Chondrocyte (in vitro differentiated cells): ENCODE results near the gene EVA1A. TPM values are rescaled to one million over a fixed set of nuclear protein-coding genes. Genes with fewer than 3 reads are reported as not detected.
A peak's percentile ranks its signal among the peaks of the same experiment; 100 is the strongest.

Source experiments
- DNase-seq: peaks from one replicate; pipeline ENCODE4 v3.0.0; 2021; ENCODE audit warnings: mixed read lengths, low spot score
- H3K27ac Mint-ChIP-seq: one replicate; pipeline ENCODE4 v1.8.0; 2021; ENCODE audit warnings: mild to moderate bottlenecking, moderate library complexity, mixed read lengths; ENCODE audit not compliant: unreplicated experiment
- H3K27me3 Mint-ChIP-seq: 2 replicates; pipeline ENCODE4 v1.8.0; 2021; ENCODE audit warnings: low read depth, mixed read lengths
- H3K36me3 Mint-ChIP-seq: 2 replicates; pipeline ENCODE4 v1.8.0; 2021; ENCODE audit warnings: low read depth, mixed read lengths
- H3K4me1 Mint-ChIP-seq: 2 replicates; pipeline ENCODE4 v1.8.0; 2021; ENCODE audit warnings: low read depth, mild to moderate bottlenecking, mixed read lengths
- H3K4me3 Mint-ChIP-seq: one replicate; pipeline ENCODE4 v1.8.0; 2021; ENCODE audit warnings: mild to moderate bottlenecking, moderate library complexity, mixed read lengths; ENCODE audit not compliant: unreplicated experiment
- H3K9me3 Mint-ChIP-seq: 2 replicates; pipeline ENCODE4 v1.8.0; 2021; ENCODE audit warnings: low read depth, mixed read lengths
- total RNA-seq: library from RNA; stranded (reverse); gene quantifications from 3 replicates; pipeline ENCODE4 v1.2.1, GENCODE V29; 2021
- TF ChIP-seq, protein P1 (sequence below): fragments of 200-600 bp; sonication (generic); IDR thresholded peaks from 2 replicates; pipeline ENCODE4 v1.5.0; 2021; ENCODE audit warnings: antibody characterized with exemption, mild to moderate bottlenecking, moderate library complexity

EVA1A gene
- total RNA-seq, 1 donor from 2014 or later: 19.8 TPM

DNA sequence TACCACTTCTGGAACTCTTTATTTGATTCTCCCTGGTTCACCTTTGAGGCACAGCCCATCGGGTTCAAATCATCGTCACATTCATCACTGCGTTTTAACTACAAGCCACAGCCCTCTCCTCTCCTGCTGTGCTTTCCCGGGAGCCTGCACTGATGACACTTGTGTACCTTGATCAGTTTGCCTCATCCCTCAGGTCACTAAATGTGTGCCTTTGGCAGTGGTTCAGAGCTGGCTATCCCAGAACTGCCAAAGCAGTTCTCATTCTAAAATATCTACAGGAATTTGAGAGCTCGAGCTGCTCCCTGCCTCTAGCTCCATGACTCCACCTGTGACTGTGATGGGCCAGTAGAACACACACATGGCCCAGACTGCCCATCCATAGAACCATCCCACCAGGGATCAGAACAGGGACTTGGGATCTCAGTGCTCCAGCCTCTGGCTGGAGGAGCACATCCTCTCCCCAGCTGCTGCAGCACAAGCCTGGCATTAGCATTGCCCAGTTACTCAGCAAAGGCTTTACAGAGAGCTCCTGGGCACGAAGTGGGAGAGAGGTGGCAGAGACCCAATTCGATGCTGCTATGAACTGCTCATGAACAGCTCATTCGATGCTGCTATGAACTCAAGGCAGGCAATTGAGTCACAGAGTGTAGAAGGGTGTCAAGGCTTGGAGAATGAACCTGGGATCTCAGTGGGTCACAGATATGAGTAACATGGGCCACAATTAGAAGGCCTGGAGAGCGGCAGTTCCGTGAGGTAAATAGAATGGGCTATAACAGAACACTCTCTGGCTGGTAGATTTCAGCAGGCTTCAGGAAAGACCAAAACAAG is 41.9 kb downstream of the EVA1A start:
- DNase-seq: no peak
- Mint-ChIP-seq H3K36me3 (peaks cover 36% of the 10 kb centered on the region), H3K4me1 (peaks cover 11% of the 10 kb centered on the region), H3K27me3 (no peaks in the 10 kb centered on the region), H3K27ac (no peak overlapping the region), H3K9me3 (no peaks in the 10 kb centered on the region), H3K4me3 (no peak overlapping the region)
- TF ChIP-seq, protein P1, sequence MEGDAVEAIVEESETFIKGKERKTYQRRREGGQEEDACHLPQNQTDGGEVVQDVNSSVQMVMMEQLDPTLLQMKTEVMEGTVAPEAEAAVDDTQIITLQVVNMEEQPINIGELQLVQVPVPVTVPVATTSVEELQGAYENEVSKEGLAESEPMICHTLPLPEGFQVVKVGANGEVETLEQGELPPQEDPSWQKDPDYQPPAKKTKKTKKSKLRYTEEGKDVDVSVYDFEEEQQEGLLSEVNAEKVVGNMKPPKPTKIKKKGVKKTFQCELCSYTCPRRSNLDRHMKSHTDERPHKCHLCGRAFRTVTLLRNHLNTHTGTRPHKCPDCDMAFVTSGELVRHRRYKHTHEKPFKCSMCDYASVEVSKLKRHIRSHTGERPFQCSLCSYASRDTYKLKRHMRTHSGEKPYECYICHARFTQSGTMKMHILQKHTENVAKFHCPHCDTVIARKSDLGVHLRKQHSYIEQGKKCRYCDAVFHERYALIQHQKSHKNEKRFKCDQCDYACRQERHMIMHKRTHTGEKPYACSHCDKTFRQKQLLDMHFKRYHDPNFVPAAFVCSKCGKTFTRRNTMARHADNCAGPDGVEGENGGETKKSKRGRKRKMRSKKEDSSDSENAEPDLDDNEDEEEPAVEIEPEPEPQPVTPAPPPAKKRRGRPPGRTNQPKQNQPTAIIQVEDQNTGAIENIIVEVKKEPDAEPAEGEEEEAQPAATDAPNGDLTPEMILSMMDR: no peak

DNA sequence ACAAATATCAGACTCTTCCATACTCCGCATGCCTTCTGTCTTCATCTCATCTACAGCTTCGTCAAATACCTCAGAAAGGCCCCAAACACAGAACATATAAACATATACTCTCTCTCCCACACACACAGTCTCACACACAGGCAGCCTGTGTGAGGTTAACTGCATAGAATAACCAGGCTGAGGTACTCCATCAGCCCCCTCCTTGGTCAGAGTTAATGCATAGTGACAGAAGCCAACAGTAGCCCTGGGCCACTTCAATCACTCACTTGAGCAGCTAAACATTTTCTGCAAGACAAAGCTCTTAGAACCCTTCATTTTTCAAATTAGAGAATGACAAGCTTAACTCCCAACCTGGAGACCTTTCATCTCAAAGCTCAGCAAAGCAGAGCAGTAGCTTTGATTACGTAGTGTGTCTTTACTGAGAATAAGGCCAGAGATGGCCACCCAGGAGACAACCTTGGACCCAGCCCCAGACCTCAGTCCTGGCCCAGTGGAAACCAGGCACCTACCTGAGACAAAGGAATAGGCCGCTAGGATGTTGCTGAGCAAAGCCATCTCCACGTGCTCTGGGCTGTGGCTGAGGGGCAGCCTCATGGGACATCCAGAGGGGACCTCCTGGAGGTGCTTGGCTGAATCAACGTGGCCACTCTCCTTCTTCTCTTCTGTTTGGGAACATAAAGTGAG is 43.0 kb downstream of the EVA1A start:
- peaks cover 43% of the 10 kb centered on the region for H3K36me3 Mint-ChIP-seq

DNA sequence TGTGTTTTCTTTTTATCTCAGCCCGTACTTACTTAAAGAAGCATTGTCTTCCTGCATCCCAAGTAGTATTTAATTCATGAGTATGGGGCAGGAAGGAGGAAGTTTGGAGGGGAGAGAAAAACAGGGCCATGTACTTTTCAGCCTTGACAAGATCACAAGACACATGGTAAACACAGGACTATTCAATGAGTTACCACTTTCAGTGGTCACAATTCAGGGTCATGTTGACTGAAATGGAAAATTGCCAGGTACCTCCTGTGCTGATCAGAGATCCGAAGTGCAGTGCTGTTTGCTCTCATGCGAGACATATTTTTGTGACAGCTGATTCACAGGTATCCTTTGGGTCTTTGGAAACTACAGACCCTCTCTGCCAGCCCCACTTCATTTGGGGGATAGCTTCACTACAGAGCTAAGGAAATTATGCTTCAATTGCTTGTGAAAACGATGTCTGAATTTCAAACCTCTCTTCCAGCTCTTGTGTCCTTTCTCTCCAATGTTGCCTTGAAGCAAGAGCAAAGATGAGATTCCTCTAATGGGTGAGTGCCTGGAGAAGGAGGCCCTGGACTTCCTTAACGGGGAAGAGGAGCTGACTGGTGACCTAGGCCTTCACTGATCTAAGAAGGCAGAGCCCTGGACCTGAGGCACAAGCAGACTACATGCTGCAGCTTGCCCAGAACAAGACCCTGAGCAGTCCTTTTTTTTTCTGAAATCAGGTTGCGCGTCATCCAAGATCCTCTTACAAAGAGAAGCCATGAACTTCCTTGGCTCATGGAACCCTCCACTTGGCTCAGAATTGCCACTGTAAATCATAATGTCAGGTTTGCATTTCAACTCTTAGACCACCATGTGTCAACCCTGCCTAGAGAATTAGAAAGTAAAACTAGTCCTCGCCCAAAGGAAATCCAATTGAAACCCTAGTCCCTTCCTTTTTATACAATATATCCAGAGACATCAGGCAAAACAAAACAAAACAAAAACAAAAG is 44.1 kb downstream of the EVA1A start:
- Mint-ChIP-seq H3K4me3 (no peak overlapping the region), H3K36me3 (peaks cover 52% of the 10 kb centered on the region), H3K4me1 (peaks cover 5% of the 10 kb centered on the region), H3K27me3 (no peaks in the 10 kb centered on the region), H3K9me3 (peaks cover 15% of the 10 kb centered on the region), H3K27ac (peak overlapping the region; percentile 58)
- no peak for DNase-seq
- TF ChIP-seq, protein P1: no peak

More for the DNA sequence above, 43.0 kb downstream of the EVA1A start:
- DNase-seq: no peak
- Mint-ChIP-seq H3K27me3 (no peaks in the 10 kb centered on the region), H3K4me1 (peaks cover 5% of the 10 kb centered on the region), H3K4me3 (no peak overlapping the region), H3K27ac (no peak overlapping the region), H3K9me3 (peaks cover 8% of the 10 kb centered on the region)
- TF ChIP-seq, protein P1: no peak

DNA sequence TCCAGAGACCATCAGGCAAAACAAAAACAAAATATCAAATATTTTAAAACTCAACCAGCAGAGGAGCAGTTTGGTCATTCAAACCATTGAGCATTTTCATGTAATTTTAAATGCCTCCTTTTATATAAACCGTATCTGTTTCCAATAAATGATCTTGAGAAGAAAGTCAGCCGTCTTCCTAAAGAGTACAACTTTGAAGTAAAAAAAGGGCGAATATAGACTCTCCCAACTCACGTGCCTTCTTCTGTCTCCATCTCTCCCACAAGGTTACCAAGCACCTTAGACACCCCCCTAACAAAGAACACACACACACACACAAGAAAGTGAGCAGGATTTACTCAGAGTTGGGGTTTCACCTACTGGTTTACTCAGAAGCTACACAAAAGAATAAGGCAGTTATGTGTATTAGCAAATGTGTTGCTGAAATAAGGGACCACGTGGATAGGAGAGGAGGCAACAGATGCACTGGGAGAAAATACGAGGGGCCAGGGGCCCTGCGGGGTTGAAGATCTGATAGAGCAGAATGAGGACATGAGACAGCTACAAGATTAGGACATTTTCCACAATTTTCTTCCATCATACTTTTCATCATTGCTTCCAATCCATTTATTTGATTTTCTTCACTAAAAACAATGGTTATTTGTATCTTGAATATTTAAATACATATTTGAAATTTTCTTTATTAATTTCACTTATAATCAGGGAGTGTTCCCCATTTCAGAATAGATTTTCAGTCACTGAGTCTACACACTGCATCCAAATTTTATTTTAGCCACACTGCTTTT is 45.0 kb downstream of the EVA1A start:
- H3K9me3 Mint-ChIP-seq: peaks cover 15% of the 10 kb centered on the region
- peaks cover 5% of the 10 kb centered on the region for H3K4me1 Mint-ChIP-seq
- H3K27ac Mint-ChIP-seq: no peak overlapping the region
- TF ChIP-seq, protein P1: no peak
- no peak overlapping the region for H3K4me3 Mint-ChIP-seq
- peaks cover 48% of the 10 kb centered on the region for H3K36me3 Mint-ChIP-seq
- H3K27me3 Mint-ChIP-seq: no peaks in the 10 kb centered on the region
- DNase-seq: no peak
